GM18505 (cell line): ENCODE results near the gene TRAF7.

Source experiments
- ATAC-seq: cut with Tn5 transposase; IDR thresholded peaks from one replicate; pipeline ENCODE4 v1.9.1; 2021; ENCODE audit not compliant: unreplicated experiment
- POLR2A ChIP-seq: IDR thresholded peaks from 4 replicates; pipeline ENCODE4 v1.6.1; 2011; ENCODE audit warnings: borderline replicate concordance; ENCODE audit not compliant: insufficient read depth, insufficient read length; ENCODE audit errors: extremely low read depth

The TRAF7 gene

GRCh38 chr16:2210386-2211365, 55.1 kb downstream of the TRAF7 start, which contains the start of gene BRICD5:
Gene BRICD5 (minus strand): TSS chr16:2210863. CDS start chr16:2210833, 30 bp downstream.
- ATAC-seq: no peak

GRCh38 chr16:2211923-2212347, 56.4 kb downstream of the TRAF7 start:
- ATAC-seq: no peak
- no peak for TF ChIP-seq POLR2A

More at GRCh38 chr16:2210386-2211365, 55.1 kb downstream of the TRAF7 start, which contains the start of gene BRICD5:
- TF ChIP-seq POLR2A: no peak

- no peak for ATAC-seq
- no peak for TF ChIP-seq POLR2A
Measured at GRCh38 chr16:2212362-2213324, 57.1 kb downstream of the TRAF7 start.

- peak; percentile 13 for ATAC-seq
- TF ChIP-seq POLR2A: no peak
Measured at GRCh38 chr16:2213817-2214718, 58.5 kb downstream of the TRAF7 start.

GRCh38 chr16:2214719-2214968, 59.1 kb downstream of the TRAF7 start, which contains the start of gene PGP:
Gene PGP (minus strand): TSS chr16:2214840. CDS start chr16:2214777, 63 bp downstream.
- ATAC-seq: peak; percentile 85
- peak; percentile 37 for TF ChIP-seq POLR2A

DNA sequence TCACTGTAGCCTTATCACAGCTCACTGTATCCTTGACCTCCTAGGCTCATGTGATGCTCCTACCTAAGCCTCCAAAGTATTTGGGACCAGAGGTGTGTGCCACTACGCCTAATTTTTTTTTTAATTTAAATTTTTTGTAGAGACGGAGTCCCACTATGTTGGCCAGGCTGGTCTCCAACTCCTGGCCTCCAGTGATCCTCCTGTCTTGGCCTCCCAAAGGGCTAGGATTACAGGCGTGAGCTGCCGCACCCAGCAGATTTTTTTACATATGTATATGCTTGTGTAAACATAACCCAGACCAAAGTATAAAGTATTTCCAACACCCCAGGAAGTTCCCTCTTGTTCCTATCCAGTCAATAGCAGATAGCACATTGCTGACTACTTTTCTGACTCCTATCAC, 60.7 kb downstream of the TRAF7 start:
- ATAC-seq: no peak
- no peak for TF ChIP-seq POLR2A

GRCh38 chr16:2223221-2223941, 67.8 kb downstream of the TRAF7 start, which contains the start of gene E4F1:
Gene E4F1 (plus strand): TSS chr16:2223591. CDS start chr16:2223614, 23 bp downstream.
- ATAC-seq: peak; percentile 92
- TF ChIP-seq POLR2A: peak; percentile 97

GRCh38 chr16:2223942-2224486, 68.4 kb downstream of the TRAF7 start:
- ATAC-seq: peak; percentile 23
- no peak for TF ChIP-seq POLR2A

GRCh38 chr16:2226245-2226793, 70.7 kb downstream of the TRAF7 start:
- no peak for TF ChIP-seq POLR2A
- ATAC-seq: no peak

DNA sequence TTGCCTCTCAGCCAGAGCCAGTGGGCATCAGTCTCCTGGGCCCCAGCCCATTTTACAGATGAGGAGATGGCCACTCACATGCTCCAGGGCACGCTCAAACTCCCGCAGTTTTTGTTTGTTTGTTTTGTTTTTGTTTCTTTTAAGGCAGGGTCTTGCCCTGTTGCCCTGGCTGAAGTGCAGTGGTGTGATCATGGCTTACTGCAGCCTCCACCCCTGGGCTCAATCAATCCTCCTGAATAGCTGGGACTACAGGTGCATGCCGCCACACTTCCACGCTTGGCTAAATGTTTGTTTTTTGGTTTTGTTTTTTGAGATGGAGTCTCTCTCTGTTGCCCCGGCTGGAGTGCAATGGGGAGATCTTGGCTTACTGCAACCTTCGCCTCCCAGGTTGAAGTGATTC, 71.3 kb downstream of the TRAF7 start:
- no peak for ATAC-seq
- TF ChIP-seq POLR2A: no peak
